ENCODE results near the gene FLNC. TPM values are rescaled to one million over a fixed set of nuclear protein-coding genes. Genes with fewer than 3 reads are reported as not detected.

The FLNC gene
- total and polyA plus RNA-seq, 9 of the 15 experiments (the other 6 are each of a cell fraction or from before 2014, with no cell fraction given), result 0.90 to 155 (median 28.8) TPM

- TF ChIP-seq ZNF518B (CRISPR knock-in tag; IDR thresholded peaks at IDR 0.05) (no peak), ZNF778 (CRISPR knock-in tag; IDR thresholded peaks at IDR 0.05) (no peak), RAD51 (IDR thresholded peaks at IDR 0.05; ENCODE audit: borderline replicate concordance, low read depth) (no peak), BRF2 (IDR thresholded peaks at IDR 0.05; ENCODE audit: borderline replicate concordance, insufficient read depth, insufficient read length) (no peak), L3MBTL2 (IDR thresholded peaks at IDR 0.05) (no peak), DPF2 (IDR thresholded peaks at IDR 0.05) (no peak), XRCC3 (IDR thresholded peaks at IDR 0.05) (no peak), ZNF444 (CRISPR knock-in tag; IDR thresholded peaks at IDR 0.05) (no peak), ZC3H4 (CRISPR knock-in tag; IDR thresholded peaks at IDR 0.05; ENCODE audit: borderline replicate concordance) (peak; percentile 78; the same call in 1 of the 2 replicates), ZNF133 (CRISPR knock-in tag; IDR thresholded peaks at IDR 0.05) (no peak), CHD4 (IDR thresholded peaks at IDR 0.05; ENCODE audit: insufficient read depth, insufficient replicate concordance, low read depth, low read length, poor library complexity, severe bottlenecking) (no peak), ZNF217 (CRISPR knock-in tag; IDR thresholded peaks at IDR 0.05) (no peak), ZEB2 (IDR thresholded peaks at IDR 0.05) (no peak), ZNF639 (CRISPR knock-in tag; conservative IDR thresholded peaks at IDR 0.05 in 1 of 2, IDR thresholded peaks at IDR 0.05 in 1 of 2) (no peak), ZNF253 (CRISPR knock-in tag; conservative IDR thresholded peaks at IDR 0.05) (no peak), ZNF766 (CRISPR knock-in tag; conservative IDR thresholded peaks at IDR 0.05) (no peak), TCF3 (CRISPR knock-in tag; IDR thresholded peaks at IDR 0.05) (no peak)
- TF ChIP-seq, protein P1, sequence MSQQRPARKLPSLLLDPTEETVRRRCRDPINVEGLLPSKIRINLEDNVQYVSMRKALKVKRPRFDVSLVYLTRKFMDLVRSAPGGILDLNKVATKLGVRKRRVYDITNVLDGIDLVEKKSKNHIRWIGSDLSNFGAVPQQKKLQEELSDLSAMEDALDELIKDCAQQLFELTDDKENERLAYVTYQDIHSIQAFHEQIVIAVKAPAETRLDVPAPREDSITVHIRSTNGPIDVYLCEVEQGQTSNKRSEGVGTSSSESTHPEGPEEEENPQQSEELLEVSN (IDR thresholded peaks at IDR 0.05; ENCODE audit: borderline replicate concordance in 1 of 2, extremely low read depth in 1 of 2, insufficient read depth in 1 of 2, insufficient read length in 1 of 2, low read depth in 1 of 2, low read length in 1 of 2, poor library complexity in 1 of 2, severe bottlenecking in 1 of 2), result no peak
- TF ChIP-seq, protein P2, sequence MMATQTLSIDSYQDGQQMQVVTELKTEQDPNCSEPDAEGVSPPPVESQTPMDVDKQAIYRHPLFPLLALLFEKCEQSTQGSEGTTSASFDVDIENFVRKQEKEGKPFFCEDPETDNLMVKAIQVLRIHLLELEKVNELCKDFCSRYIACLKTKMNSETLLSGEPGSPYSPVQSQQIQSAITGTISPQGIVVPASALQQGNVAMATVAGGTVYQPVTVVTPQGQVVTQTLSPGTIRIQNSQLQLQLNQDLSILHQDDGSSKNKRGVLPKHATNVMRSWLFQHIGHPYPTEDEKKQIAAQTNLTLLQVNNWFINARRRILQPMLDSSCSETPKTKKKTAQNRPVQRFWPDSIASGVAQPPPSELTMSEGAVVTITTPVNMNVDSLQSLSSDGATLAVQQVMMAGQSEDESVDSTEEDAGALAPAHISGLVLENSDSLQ (IDR thresholded peaks at IDR 0.05), result peak; percentile 40; the same call in 1 of the 2 replicates
Measured at GRCh38 chr7:128886391-128887168, 56.4 kb downstream of the FLNC start (continued).
